Mucosa of stomach (tissue), 1 donor: ENCODE measurements around the gene CD74.
"Not testable (repeated sequence)": the region's sequence is repeated elsewhere in the genome, so short reads cannot be mapped to it uniquely, and the experiment has no call there.

Source experiments
- H3K27me3 ChIP-seq: one replicate; pipeline ENCODE4 v1.7.0; 2013; ENCODE audit warnings: mild to moderate bottlenecking, low read length; ENCODE audit not compliant: control insufficient read depth, insufficient read depth
- H3K36me3 ChIP-seq: one replicate; pipeline ENCODE4 v1.7.0; 2013; ENCODE audit warnings: low read length; ENCODE audit not compliant: control insufficient read depth, insufficient read depth
- H3K4me1 ChIP-seq: one replicate; pipeline ENCODE4 v1.7.0; 2013; ENCODE audit warnings: mild to moderate bottlenecking, low read length; ENCODE audit not compliant: control insufficient read depth, insufficient read depth
- H3K4me3 ChIP-seq: one replicate; pipeline ENCODE4 v1.7.0; 2013; ENCODE audit warnings: low read length
- H3K9ac ChIP-seq: one replicate; pipeline ENCODE4 v1.7.0; 2013; ENCODE audit warnings: mild to moderate bottlenecking, low read length, moderate library complexity
- H3K9me3 ChIP-seq: one replicate; pipeline ENCODE4 v1.7.0; 2013; ENCODE audit warnings: mild to moderate bottlenecking, low read length, moderate library complexity; ENCODE audit not compliant: control insufficient read depth
- donor health status: Pancreatic carcinoma.

CD74 gene

GRCh38 chr5:150436141-150436680 is 23.5 kb upstream of the CD74 start:
- H3K9ac ChIP-seq, result peak overlapping the region; percentile 47
- no peak overlapping the region for H3K4me3 ChIP-seq
- H3K4me1 ChIP-seq, result peaks cover 6% of the 10 kb centered on the region
- H3K36me3 ChIP-seq, result no peaks in the 10 kb centered on the region
- H3K27me3 ChIP-seq, result no peaks in the 10 kb centered on the region
- H3K9me3 ChIP-seq, result no peaks in the 10 kb centered on the region

GRCh38 chr5:150434464-150434863 is 21.8 kb upstream of the CD74 start:
- Histone ChIP-seq H3K27me3 (no peaks in the 10 kb centered on the region), H3K4me3 (no peak overlapping the region), H3K4me1 (peaks cover 6% of the 10 kb centered on the region), H3K36me3 (no peaks in the 10 kb centered on the region), H3K9me3 (no peaks in the 10 kb centered on the region), H3K9ac (no peak overlapping the region)

GRCh38 chr5:150431574-150431973 is 18.9 kb upstream of the CD74 start:
- Histone ChIP-seq H3K4me3 (no peak overlapping the region), H3K9ac (no peak overlapping the region), H3K36me3 (no peaks in the 10 kb centered on the region), H3K27me3 (no peaks in the 10 kb centered on the region), H3K9me3 (no peaks in the 10 kb centered on the region), H3K4me1 (peaks cover 23% of the 10 kb centered on the region)

DNA sequence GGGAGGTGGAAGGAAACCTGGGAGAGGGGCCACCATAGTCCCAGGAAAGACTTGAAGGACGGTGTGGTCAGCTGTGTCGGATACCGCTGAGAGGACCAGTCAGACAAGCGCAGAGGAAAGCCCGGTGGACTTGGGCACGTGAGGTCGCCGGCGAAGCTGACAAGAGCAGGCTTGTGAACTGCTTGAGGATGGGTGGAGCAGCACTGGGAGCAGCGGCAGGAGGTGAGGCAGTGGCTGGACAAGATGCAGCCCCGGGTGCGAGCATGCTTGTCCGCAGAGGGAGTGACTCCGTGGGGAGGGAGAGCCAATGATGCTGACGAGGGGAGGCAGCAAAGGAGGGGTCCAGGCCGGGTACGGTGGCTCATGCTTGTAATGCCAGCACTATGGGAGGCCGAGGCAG is 18.3 kb upstream of the CD74 start:
- Histone ChIP-seq H3K4me1 (peaks cover 18% of the 10 kb centered on the region), H3K9me3 (no peaks in the 10 kb centered on the region), H3K9ac (no peak overlapping the region), H3K36me3 (no peaks in the 10 kb centered on the region), H3K4me3 (no peak overlapping the region), H3K27me3 (no peaks in the 10 kb centered on the region)

DNA sequence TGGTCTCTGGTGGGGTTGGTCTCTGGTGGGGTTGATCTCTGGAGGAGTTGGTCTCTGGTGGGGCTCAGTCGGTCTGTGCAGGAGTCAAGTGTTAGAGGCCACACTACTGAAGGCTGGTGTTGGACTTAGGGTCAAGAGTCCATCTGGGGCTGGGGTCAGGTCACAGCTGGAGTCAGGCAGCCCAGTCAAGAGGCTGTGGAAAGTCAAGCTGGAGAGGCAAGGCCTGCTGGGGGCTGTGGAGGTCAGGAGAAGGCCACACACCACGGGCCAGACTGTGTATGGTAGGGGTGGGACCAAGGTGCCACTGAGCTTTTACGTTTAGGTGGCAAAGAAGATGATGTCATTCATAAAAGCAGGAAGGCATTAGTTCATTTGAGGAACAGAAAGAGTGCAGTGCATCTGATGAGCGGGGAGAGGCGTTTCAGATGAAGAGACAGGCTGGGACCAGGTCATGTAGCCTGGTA is 16.7 kb upstream of the CD74 start:
- H3K27me3 ChIP-seq, result no peaks in the 10 kb centered on the region
- peaks cover 18% of the 10 kb centered on the region for H3K4me1 ChIP-seq
- H3K9me3 ChIP-seq, result no peaks in the 10 kb centered on the region
- H3K9ac ChIP-seq, result no peak overlapping the region
- no peak overlapping the region for H3K4me3 ChIP-seq
- no peaks in the 10 kb centered on the region for H3K36me3 ChIP-seq

GRCh38 chr5:150428978-150429377 is 16.3 kb upstream of the CD74 start:
- Histone ChIP-seq H3K4me1 (peaks cover 18% of the 10 kb centered on the region), H3K9me3 (no peaks in the 10 kb centered on the region), H3K36me3 (no peaks in the 10 kb centered on the region), H3K9ac (peak overlapping the region; percentile 43), H3K27me3 (no peaks in the 10 kb centered on the region), H3K4me3 (no peak overlapping the region)

DNA sequence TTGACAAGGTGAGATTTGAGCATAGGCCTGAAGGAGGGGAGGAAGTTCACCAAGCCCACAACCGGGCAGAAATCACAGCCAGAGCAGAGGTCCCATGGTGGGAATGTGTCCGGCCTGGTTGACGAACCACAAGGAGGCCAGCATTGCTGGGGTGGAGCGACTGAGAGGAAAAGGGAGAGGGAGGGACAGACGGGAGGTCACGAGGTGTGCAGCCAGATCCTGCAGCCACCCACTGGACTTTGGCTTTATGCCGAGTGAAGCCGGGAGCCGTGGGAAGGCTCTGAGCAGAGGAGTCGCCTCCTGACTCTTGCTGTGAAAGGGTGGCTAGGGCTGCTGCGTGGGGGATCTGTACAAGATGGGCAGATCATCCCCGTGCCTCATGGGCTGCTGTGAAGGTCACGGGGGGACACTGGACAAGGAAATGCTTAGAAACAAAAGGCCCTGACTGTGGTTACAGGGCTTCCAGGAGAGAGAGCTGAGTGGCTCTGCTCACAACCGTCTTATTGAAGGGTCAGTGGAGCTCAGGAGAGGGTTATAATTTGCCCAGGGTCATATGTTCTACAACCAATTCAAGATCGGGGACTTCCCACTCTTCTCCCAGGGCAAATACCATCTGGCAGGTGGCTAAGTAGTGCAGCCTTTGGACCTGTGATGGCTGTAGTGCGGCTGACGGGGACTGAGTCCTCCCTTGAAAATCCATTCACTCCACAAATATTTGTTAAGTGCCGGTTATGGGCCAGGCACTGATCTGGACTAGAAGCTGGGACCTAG is 15.6 kb upstream of the CD74 start:
- Histone ChIP-seq H3K4me1 (peaks cover 18% of the 10 kb centered on the region), H3K36me3 (no peaks in the 10 kb centered on the region), H3K9me3 (no peaks in the 10 kb centered on the region), H3K9ac (peak overlapping the region; percentile 43), H3K27me3 (no peaks in the 10 kb centered on the region), H3K4me3 (peak overlapping the region; percentile 0)

GRCh38 chr5:150426165-150426564 is 13.5 kb upstream of the CD74 start:
- not testable (repeated sequence) for H3K27me3 ChIP-seq, H3K36me3 ChIP-seq, H3K9me3 ChIP-seq, H3K4me3 ChIP-seq, H3K9ac ChIP-seq
- H3K4me1 ChIP-seq, result peaks cover 18% of the 10 kb centered on the region

GRCh38 chr5:150422758-150423157 is 10.0 kb upstream of the CD74 start:
- no peaks in the 10 kb centered on the region for H3K27me3 ChIP-seq
- H3K9ac ChIP-seq, result no peak overlapping the region
- no peak overlapping the region for H3K4me3 ChIP-seq
- H3K36me3 ChIP-seq, result no peaks in the 10 kb centered on the region
- H3K9me3 ChIP-seq, result no peaks in the 10 kb centered on the region
- peaks cover 2% of the 10 kb centered on the region for H3K4me1 ChIP-seq

- Histone ChIP-seq H3K9ac (no peak overlapping the region), H3K9me3 (no peaks in the 10 kb centered on the region), H3K27me3 (no peaks in the 10 kb centered on the region), H3K4me1 (no peaks in the 10 kb centered on the region), H3K4me3 (no peak overlapping the region), H3K36me3 (no peaks in the 10 kb centered on the region)
These were observed 9.4 kb upstream of the CD74 start for GRCh38 chr5:150422075-150422474.

GRCh38 chr5:150419630-150420270 is 7.0 kb upstream of the CD74 start:
- no peaks in the 10 kb centered on the region for H3K4me1 ChIP-seq
- no peaks in the 10 kb centered on the region for H3K27me3 ChIP-seq
- H3K9ac ChIP-seq, result no peak overlapping the region
- H3K4me3 ChIP-seq, result no peak overlapping the region
- H3K9me3 ChIP-seq, result no peaks in the 10 kb centered on the region
- H3K36me3 ChIP-seq, result no peaks in the 10 kb centered on the region
